HepG2 (cell line): Measurements from ENCODE around the gene MC1R. TPM values are rescaled to one million over a fixed set of nuclear protein-coding genes. Genes with fewer than 3 reads are reported as not detected.
A peak's percentile ranks its signal among the peaks of the same experiment; 100 is the strongest.

Experiments used
- CREM ChIP-seq, 2 experiments: sonication (generic) in 1 of 2; formaldehyde crosslinking in 1 of 2; IDR thresholded peaks; 2 replicates each; pipeline versions ENCODE4 v1.4.0 to v1.6.1; 2016 to 2020; ENCODE audit warnings: antibody characterized with exemption in 1 of 2, mild to moderate bottlenecking in 1 of 2, missing genetic modification reagents in 1 of 2
- HOXD1 ChIP-seq: sonication (generic); formaldehyde crosslinking; IDR thresholded peaks from 2 replicates; pipeline ENCODE4 v1.5.0; 2020; ENCODE audit warnings: missing genetic modification reagents
- RBM39 ChIP-seq: fragments of 200-400 bp; formaldehyde crosslinking; IDR thresholded peaks from one replicate; pipeline ENCODE4 v1.6.1; 2018; ENCODE audit warnings: antibody characterized with exemption, mild to moderate bottlenecking, low read depth, low read length; ENCODE audit not compliant: poor library complexity, severe bottlenecking
- SIX1 ChIP-seq: sonication (generic); formaldehyde crosslinking; IDR thresholded peaks from 2 replicates; pipeline ENCODE4 v1.4.0; 2020; ENCODE audit warnings: missing genetic modification reagents, borderline replicate concordance
- SMYD3 ChIP-seq: sonication (generic); formaldehyde crosslinking; IDR thresholded peaks from 2 replicates; pipeline ENCODE4 v1.8.1; 2023; ENCODE audit warnings: mild to moderate bottlenecking, missing genetic modification reagents
- SOX6 ChIP-seq, 2 experiments: fragments of 450-650 bp in 1 of 2; sonication (generic) in 1 of 2; formaldehyde crosslinking in 1 of 2; IDR thresholded peaks; 2 replicates each; pipeline versions ENCODE4 v1.4.0 to v1.6.1; 2017 to 2020; ENCODE audit warnings: antibody characterized with exemption in 1 of 2, mild to moderate bottlenecking in 1 of 2, missing genetic modification reagents in 1 of 2
- SRSF1 ChIP-seq: fragments of 200-400 bp; formaldehyde crosslinking; optimal IDR thresholded peaks from 2 replicates; pipeline ENCODE3; 2017; ENCODE audit warnings: mild to moderate bottlenecking, low read depth, low read length, moderate library complexity
- ZNF614 ChIP-seq: IDR thresholded peaks from 2 replicates; pipeline ENCODE4 v1.6.1; 2018; ENCODE audit warnings: missing biosample characterization, missing genetic modification reagents, inconsistent platforms, borderline replicate concordance
- ZNF768 ChIP-seq: sonication (generic); formaldehyde crosslinking; IDR thresholded peaks from 2 replicates; pipeline ENCODE4 v1.4.0; 2020; ENCODE audit warnings: missing genetic modification reagents
- polyA plus RNA-seq, 8 experiments: library from polyadenylated mRNA; depleted of rRNA in 3 of 8; stranded (reverse) in 7 of 8; unstranded in 1 of 8; fragments of >200 nt; fragmentation: Illumina TruSeq in 4 of 8; extraction: Trizol in 4 of 8; gene quantifications; 2 replicates each; pipeline versions ENCODE4 v1.2.1 to v1.2.3, GENCODE V29; 2011 to 2016; ENCODE audit warnings: low read depth in 4 of 8, missing spikeins in 1 of 8, mixed read lengths in 1 of 8; ENCODE audit not compliant: insufficient read depth in 1 of 8
- total RNA-seq, 5 experiments: library from RNA; depleted of rRNA; stranded (reverse); fragments of >200 nt; fragmentation: Illumina TruSeq; extraction: Trizol; gene quantifications; 2 replicates each; pipeline ENCODE4 v1.2.3, GENCODE V29; 2016; ENCODE audit warnings: low read depth in 1 of 5
- TF ChIP-seq, protein P1 (sequence below): sonication (generic); formaldehyde crosslinking; IDR thresholded peaks from 2 replicates; pipeline ENCODE4 v1.8.0; 2022; ENCODE audit warnings: missing genetic modification reagents, mild to moderate bottlenecking, borderline replicate concordance
- TF ChIP-seq, protein P2 (sequence below): sonication (generic); formaldehyde crosslinking; IDR thresholded peaks from 2 replicates; pipeline ENCODE4 v1.5.1; 2020; ENCODE audit warnings: mild to moderate bottlenecking, missing genetic modification reagents, moderate library complexity
- TF ChIP-seq, protein P3 (sequence below): sonication (generic); formaldehyde crosslinking; IDR thresholded peaks from 2 replicates; pipeline ENCODE4 v1.5.0; 2020; ENCODE audit warnings: missing genetic modification reagents
- TF ChIP-seq, protein P4 (sequence below): sonication (generic); formaldehyde crosslinking; IDR thresholded peaks from 2 replicates; pipeline ENCODE4 v1.4.0; 2020; ENCODE audit warnings: missing genetic modification reagents, borderline replicate concordance
- TF ChIP-seq, protein P5 (sequence below): sonication (generic); formaldehyde crosslinking; IDR thresholded peaks from 2 replicates; pipeline ENCODE4 v1.8.1; 2023; ENCODE audit warnings: mild to moderate bottlenecking, moderate library complexity, missing genetic modification reagents

MC1R gene
- total and polyA plus RNA-seq, 2 of the 13 experiments (the other 11 are each of a cell fraction or from before 2014, with no cell fraction given), result 9.1 to 14.8 TPM

DNA sequence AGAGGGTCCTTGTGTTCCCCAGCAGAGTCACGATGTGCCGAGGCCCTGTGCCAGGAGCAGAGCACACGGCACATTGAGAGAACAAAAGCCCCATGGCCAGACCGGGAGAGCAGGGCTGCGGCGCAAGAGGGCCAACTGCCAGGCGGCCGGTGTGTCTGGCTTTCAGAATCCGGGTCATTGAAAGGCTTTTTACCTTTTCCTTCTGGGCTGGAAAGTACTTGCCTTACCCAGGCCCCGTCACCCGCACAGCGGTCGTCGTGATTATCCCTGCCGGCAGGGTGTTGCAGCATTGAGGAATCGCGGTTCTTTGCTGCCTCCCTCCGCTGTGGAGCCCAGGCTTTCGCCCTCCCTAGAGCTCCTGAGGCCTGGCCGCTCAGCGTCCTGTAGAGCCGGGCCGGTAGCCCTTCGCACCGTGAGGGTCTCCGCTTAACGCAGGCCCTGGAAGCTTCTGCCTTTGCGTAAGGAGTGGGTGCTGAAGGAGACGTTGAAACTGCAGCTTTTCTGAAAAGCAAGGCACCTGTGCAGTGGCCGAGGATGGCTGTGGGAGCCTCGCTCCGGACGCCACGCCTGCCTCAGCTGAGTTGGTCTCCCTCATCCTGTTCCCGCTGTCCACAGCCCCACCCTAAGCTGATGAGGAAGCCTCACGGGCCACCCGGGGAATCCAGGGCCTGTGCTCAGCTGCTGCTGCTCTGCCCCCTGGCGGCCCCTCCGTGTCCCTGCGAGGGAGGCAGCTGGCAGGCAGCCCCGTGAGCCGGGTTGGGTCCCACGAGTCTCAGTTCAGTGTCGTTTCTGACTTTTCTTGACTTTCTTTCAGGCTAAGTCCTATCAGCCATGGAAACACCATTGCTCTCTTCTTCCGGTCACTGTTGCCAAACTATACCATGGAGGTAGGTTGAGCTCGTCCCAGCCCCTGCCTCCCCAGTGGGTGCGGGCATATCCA is 8.6 kb upstream of the MC1R start (continued):
- TF ChIP-seq, protein P1, sequence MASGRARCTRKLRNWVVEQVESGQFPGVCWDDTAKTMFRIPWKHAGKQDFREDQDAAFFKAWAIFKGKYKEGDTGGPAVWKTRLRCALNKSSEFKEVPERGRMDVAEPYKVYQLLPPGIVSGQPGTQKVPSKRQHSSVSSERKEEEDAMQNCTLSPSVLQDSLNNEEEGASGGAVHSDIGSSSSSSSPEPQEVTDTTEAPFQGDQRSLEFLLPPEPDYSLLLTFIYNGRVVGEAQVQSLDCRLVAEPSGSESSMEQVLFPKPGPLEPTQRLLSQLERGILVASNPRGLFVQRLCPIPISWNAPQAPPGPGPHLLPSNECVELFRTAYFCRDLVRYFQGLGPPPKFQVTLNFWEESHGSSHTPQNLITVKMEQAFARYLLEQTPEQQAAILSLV (CRISPR knock-in tag), result 0 out of 2 replicates have a peak, but pooled peaks have one; percentile 86
- TF ChIP-seq, protein P2, sequence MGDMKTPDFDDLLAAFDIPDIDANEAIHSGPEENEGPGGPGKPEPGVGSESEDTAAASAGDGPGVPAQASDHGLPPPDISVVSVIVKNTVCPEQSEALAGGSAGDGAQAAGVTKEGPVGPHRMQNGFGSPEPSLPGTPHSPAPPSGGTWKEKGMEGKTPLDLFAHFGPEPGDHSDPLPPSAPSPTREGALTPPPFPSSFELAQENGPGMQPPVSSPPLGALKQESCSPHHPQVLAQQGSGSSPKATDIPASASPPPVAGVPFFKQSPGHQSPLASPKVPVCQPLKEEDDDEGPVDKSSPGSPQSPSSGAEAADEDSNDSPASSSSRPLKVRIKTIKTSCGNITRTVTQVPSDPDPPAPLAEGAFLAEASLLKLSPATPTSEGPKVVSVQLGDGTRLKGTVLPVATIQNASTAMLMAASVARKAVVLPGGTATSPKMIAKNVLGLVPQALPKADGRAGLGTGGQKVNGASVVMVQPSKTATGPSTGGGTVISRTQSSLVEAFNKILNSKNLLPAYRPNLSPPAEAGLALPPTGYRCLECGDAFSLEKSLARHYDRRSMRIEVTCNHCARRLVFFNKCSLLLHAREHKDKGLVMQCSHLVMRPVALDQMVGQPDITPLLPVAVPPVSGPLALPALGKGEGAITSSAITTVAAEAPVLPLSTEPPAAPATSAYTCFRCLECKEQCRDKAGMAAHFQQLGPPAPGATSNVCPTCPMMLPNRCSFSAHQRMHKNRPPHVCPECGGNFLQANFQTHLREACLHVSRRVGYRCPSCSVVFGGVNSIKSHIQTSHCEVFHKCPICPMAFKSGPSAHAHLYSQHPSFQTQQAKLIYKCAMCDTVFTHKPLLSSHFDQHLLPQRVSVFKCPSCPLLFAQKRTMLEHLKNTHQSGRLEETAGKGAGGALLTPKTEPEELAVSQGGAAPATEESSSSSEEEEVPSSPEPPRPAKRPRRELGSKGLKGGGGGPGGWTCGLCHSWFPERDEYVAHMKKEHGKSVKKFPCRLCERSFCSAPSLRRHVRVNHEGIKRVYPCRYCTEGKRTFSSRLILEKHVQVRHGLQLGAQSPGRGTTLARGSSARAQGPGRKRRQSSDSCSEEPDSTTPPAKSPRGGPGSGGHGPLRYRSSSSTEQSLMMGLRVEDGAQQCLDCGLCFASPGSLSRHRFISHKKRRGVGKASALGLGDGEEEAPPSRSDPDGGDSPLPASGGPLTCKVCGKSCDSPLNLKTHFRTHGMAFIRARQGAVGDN (CRISPR knock-in tag), result peak; percentile 83
- 0 out of 2 replicates have a peak, but pooled peaks have one; percentile 35 for TF ChIP-seq HOXD1 (CRISPR knock-in tag)
- no peak for TF ChIP-seq SMYD3
- no peak for TF ChIP-seq SOX6 (IDR thresholded peaks at IDR 0.05)
- TF ChIP-seq SOX6 (CRISPR knock-in tag; IDR thresholded peaks at IDR 0.05), result peak; percentile 30; the same call in 1 of the 2 replicates
- TF ChIP-seq, protein P3, sequence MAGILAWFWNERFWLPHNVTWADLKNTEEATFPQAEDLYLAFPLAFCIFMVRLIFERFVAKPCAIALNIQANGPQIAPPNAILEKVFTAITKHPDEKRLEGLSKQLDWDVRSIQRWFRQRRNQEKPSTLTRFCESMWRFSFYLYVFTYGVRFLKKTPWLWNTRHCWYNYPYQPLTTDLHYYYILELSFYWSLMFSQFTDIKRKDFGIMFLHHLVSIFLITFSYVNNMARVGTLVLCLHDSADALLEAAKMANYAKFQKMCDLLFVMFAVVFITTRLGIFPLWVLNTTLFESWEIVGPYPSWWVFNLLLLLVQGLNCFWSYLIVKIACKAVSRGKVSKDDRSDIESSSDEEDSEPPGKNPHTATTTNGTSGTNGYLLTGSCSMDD (CRISPR knock-in tag), result peak; percentile 47; the same call in 1 of the 2 replicates
- TF ChIP-seq CREM (IDR thresholded peaks at IDR 0.05), result no peak
- TF ChIP-seq CREM (CRISPR knock-in tag; IDR thresholded peaks at IDR 0.05), result no peak
- TF ChIP-seq, protein P4, sequence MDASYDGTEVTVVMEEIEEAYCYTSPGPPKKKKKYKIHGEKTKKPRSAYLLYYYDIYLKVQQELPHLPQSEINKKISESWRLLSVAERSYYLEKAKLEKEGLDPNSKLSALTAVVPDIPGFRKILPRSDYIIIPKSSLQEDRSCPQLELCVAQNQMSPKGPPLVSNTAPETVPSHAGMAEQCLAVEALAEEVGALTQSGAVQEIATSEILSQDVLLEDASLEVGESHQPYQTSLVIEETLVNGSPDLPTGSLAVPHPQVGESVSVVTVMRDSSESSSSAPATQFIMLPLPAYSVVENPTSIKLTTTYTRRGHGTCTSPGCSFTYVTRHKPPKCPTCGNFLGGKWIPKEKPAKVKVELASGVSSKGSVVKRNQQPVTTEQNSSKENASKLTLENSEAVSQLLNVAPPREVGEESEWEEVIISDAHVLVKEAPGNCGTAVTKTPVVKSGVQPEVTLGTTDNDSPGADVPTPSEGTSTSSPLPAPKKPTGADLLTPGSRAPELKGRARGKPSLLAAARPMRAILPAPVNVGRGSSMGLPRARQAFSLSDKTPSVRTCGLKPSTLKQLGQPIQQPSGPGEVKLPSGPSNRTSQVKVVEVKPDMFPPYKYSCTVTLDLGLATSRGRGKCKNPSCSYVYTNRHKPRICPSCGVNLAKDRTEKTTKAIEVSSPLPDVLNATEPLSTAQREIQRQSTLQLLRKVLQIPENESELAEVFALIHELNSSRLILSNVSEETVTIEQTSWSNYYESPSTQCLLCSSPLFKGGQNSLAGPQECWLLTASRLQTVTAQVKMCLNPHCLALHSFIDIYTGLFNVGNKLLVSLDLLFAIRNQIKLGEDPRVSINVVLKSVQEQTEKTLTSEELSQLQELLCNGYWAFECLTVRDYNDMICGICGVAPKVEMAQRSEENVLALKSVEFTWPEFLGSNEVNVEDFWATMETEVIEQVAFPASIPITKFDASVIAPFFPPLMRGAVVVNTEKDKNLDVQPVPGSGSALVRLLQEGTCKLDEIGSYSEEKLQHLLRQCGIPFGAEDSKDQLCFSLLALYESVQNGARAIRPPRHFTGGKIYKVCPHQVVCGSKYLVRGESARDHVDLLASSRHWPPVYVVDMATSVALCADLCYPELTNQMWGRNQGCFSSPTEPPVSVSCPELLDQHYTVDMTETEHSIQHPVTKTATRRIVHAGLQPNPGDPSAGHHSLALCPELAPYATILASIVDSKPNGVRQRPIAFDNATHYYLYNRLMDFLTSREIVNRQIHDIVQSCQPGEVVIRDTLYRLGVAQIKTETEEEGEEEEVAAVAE (CRISPR knock-in tag), result no peak
- TF ChIP-seq, protein P5, sequence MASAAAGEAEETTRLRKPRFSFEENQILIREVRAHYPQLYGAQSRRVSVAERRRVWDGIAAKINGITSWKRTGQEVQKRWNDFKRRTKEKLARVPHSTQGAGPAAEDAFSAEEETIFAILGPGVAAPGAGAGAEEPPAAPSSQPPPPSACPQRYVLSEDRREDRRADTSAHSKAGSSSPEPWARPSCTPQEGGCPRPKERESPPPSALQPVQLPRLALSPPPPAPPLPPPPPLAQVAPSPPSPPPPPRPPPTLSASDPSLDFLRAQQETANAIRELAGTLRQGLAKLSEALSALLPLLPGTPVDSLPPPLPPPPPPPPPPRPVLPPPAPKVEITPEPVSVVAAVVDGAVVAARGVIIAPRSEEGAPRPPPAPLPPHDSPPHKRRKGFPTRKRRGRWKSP (CRISPR knock-in tag), result no peak
- TF ChIP-seq SRSF1, result peak; percentile 84
- TF ChIP-seq SIX1 (CRISPR knock-in tag), result no peak
- 0 out of 2 replicates have a peak, but pooled peaks have one; percentile 4 for TF ChIP-seq ZNF768 (CRISPR knock-in tag)
- peak; percentile 69; the same call in 1 of the 2 replicates for TF ChIP-seq ZNF614
- peak; percentile 24 for TF ChIP-seq RBM39
